AG04449 (cell line): ENCODE data around the gene VAPB.
"Not testable (repeated sequence)": the region's sequence is repeated elsewhere in the genome, so short reads cannot be mapped to it uniquely, and the experiment has no call there.

ENCODE experiments used
- CTCF ChIA-PET: fragments of 350-600 bp; formaldehyde crosslinking; extraction: SDS; loops from one replicate; lab custom pipeline; 2021; ENCODE audit warnings: antibody characterized with exemption; lab: Yijun Ruan, JAX
- POLR2A ChIA-PET: fragments of 400-600, 350-600 bp; formaldehyde crosslinking; extraction: SDS; loops from one replicate; lab custom pipeline; 2020; ENCODE audit warnings: antibody characterized with exemption, inconsistent platforms; lab: Yijun Ruan, JAX
- DNase-seq: peaks from one replicate; pipeline ENCODE4 v3.0.0-alpha.2; 2010; ENCODE audit warnings: low read depth, low spot score
- H3K4me3 ChIP-seq: 2 replicates; pipeline ENCODE4 v1.5.1; 2011; ENCODE audit warnings: low read depth, mild to moderate bottlenecking, control low read depth, low read length
- TF ChIP-seq, protein P1 (sequence below): IDR thresholded peaks from one replicate; pipeline ENCODE4 v1.5.1; 2011; ENCODE audit warnings: mild to moderate bottlenecking, moderate library complexity, low read length, control low read depth, inconsistent platforms; ENCODE audit not compliant: insufficient read depth; ENCODE audit errors: missing control alignments

The VAPB gene

GRCh38 chr20:58406422-58407001, 17.5 kb downstream of the VAPB start:
- H3K4me3 ChIP-seq = no peak overlapping the region
- no peak for DNase-seq
- POLR2A ChIA-PET = no interaction called here
- CTCF ChIA-PET = interaction anchor here (1.3 kb wide), 1 partner anchor 11 kb away, joined by 4 read pairs; no protein-coding TSS in a partner anchor
- TF ChIP-seq, protein P1, sequence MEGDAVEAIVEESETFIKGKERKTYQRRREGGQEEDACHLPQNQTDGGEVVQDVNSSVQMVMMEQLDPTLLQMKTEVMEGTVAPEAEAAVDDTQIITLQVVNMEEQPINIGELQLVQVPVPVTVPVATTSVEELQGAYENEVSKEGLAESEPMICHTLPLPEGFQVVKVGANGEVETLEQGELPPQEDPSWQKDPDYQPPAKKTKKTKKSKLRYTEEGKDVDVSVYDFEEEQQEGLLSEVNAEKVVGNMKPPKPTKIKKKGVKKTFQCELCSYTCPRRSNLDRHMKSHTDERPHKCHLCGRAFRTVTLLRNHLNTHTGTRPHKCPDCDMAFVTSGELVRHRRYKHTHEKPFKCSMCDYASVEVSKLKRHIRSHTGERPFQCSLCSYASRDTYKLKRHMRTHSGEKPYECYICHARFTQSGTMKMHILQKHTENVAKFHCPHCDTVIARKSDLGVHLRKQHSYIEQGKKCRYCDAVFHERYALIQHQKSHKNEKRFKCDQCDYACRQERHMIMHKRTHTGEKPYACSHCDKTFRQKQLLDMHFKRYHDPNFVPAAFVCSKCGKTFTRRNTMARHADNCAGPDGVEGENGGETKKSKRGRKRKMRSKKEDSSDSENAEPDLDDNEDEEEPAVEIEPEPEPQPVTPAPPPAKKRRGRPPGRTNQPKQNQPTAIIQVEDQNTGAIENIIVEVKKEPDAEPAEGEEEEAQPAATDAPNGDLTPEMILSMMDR = no peak

DNA sequence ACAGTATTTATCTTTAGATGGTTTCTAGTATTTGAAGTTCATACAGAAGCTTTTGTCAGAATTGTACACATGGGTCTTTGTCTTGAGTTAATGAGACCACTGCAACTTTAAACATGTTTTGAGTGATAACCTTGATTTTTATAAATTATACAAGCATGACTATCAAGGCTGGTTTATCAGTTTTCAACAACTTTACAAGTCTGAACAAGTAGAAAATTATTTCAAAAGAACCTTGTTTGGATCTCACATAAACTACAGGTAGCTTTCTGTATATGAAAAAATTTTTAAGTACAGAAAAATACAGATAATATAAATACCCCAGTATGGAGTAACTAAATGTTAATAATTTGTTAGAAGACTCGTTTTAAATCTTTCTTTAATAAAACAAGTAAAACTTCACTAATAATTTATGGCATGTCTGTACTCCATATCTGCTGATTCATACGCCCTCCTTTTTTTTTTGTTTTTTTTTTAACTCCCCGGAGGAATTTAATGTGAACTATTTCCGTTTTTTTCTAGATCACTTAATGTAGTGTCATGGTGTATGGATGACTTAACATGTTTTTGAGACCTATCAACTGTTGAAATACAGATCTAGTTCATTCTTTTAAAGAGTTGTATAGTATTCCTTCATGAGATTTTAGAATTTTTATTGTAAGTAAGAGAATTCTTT, 18.3 kb downstream of the VAPB start:
- DNase-seq = no peak
- CTCF ChIA-PET = interaction anchor here (1.2 kb wide), 1 partner anchor 14 kb away, joined by 3 read pairs; no protein-coding TSS in a partner anchor
- POLR2A ChIA-PET = no interaction called here
- TF ChIP-seq, protein P1 = no peak
- H3K4me3 ChIP-seq = no peak overlapping the region

GRCh38 chr20:58407966-58408557, 19.0 kb downstream of the VAPB start:
- no peak for DNase-seq
- TF ChIP-seq, protein P1 = no peak
- POLR2A ChIA-PET = no interaction called here
- CTCF ChIA-PET = interaction anchor here (0.9 to 1.2 kb wide), 2 partner anchors 12 to 15 kb away, joined by 3 read pairs; no protein-coding TSS in a partner anchor
- no peak overlapping the region for H3K4me3 ChIP-seq

DNA sequence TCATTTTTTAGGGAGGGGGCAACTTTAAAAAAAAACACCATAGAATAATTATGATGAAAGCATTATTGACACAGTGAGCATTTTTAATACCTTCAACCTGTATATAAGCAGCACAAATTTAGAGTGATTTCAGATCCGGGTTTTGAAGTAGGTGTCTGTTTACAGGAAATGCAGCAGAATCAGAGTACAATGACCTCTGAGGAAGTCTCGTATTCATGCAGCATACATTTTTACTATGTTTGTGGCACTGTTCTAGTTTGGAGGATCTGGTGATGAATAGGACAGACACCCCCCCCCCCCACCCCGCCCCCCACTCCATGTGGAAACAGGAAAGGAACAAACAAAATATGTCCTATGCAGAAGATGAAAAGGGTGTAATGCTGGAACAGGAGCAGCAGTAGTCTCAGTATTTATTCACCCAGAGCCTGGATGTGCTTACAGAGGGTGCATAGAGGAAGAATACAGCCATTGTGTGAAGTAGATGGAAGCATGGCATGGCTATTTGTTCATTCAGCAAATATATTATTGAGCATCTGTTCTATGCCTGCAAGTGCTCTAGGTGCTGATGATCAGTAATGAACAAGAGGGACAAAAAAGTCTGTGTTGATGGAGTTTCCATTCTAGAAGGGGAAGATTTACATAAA, 19.7 kb downstream of the VAPB start:
- ChIA-PET POLR2A (no interaction called here), CTCF (interaction anchor here (0.9 to 1.2 kb wide), 2 partner anchors 12 to 16 kb away, joined by 3 read pairs; no protein-coding TSS in a partner anchor)
- TF ChIP-seq, protein P1 = no peak
- no peak for DNase-seq
- no peak overlapping the region for H3K4me3 ChIP-seq

DNA sequence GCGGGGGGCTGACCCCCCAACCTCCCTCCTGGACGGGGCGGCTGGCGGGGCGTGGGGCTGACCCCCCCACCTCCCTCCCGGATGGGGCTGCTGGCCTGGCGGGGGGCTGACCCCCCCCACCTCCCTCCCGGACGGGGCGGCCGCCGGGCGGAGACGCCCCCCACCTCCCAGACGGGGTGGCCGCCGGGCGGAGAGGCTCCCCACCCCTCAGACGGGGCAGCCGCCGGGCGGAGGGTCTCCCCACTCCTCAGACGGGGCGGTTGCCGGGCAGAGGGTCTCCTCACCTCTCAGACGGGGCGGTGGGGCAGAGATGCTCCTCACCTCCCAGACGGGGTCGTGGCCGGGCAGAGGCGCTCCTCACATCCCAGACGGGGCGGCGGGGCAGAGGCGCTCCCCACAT, 25.2 kb downstream of the VAPB start:
- POLR2A ChIA-PET, H3K4me3 ChIP-seq, CTCF ChIA-PET, DNase-seq: not testable (repeated sequence)

GRCh38 chr20:58414786-58415185, 25.8 kb downstream of the VAPB start:
- H3K4me3 ChIP-seq, DNase-seq, CTCF ChIA-PET, POLR2A ChIA-PET: not testable (repeated sequence)

- ChIA-PET CTCF (interaction anchor here (0.6 to 1.3 kb wide), 2 partner anchors 27 to 1009 kb away, joined by 3 read pairs; partner anchors contain the start of gene VAPB), POLR2A (no interaction called here)
- DNase-seq = no peak
- TF ChIP-seq, protein P1 = no peak
- H3K4me3 ChIP-seq = no peak overlapping the region
These were observed 27.0 kb downstream of the VAPB start for GRCh38 chr20:58416057-58416456.
